ENCODE results near the gene TFCP2L1. TPM values are rescaled to one million over a fixed set of nuclear protein-coding genes. Genes with fewer than 3 reads are reported as not detected.

Gene TFCP2L1
- total and polyA plus RNA-seq, 2 of the 4 experiments (the other 2 are of a cell fraction): not detected

- Histone ChIP-seq H3K56ac (ENCODE audit: extremely low read depth, insufficient read depth, low read length) (no peak overlapping the region), H3K9me3 (ENCODE audit: control insufficient read depth, insufficient read depth, low read length) (no peaks in the 10 kb centered on the region), H3K4me2 (ENCODE audit: low read depth, low read length) (no peak overlapping the region), H3K27ac (ENCODE audit: insufficient read depth, low read length) (no peak overlapping the region), H3K14ac (replicated peaks; ENCODE audit: low read depth, low read length) (no peak overlapping the region), H2AFZ (replicated peaks; ENCODE audit: low read length, poor library complexity) (no peak overlapping the region), H3K4me3 (ENCODE audit: insufficient read depth, low read depth, low read length) (no peak overlapping the region), H2AK9ac (replicated peaks; ENCODE audit: low read depth, low read length, poor library complexity) (no peak overlapping the region), H4K91ac (ENCODE audit: insufficient read depth, low read depth, low read length) (no peak overlapping the region), H4K5ac (ENCODE audit: low read depth, low read length) (no peak overlapping the region), H2AK5ac (ENCODE audit: low read depth, low read length) (no peak overlapping the region), H3K9me1 (ENCODE audit: insufficient read depth, low read length) (no peaks in the 10 kb centered on the region), H3K4me1 (ENCODE audit: control insufficient read depth, insufficient read depth, low read length) (no peaks in the 10 kb centered on the region), H3K4ac (ENCODE audit: low read depth, low read length) (no peak overlapping the region), H3K36me3 (ENCODE audit: control insufficient read depth, insufficient read depth, low read length) (no peaks in the 10 kb centered on the region), H2BK15ac (ENCODE audit: low read depth, low read length) (no peak overlapping the region), H4K8ac (ENCODE audit: low read depth in 2 of 2, low read length in 2 of 2) (no peak overlapping the region), H3K27me3 (ENCODE audit: control insufficient read depth, insufficient read depth, low read length) (peaks cover 14% of the 10 kb centered on the region; the same call in 1 of the 2 replicates), H4K20me1 (ENCODE audit: insufficient read depth, low read length) (no peaks in the 10 kb centered on the region; the same call in 1 of the 2 replicates), H2BK20ac (ENCODE audit: low read depth, low read length) (no peak overlapping the region), H3K79me1 (ENCODE audit: low read depth in 1 of 2, low read length in 2 of 2) (no peaks in the 10 kb centered on the region), H3K23ac (ENCODE audit: low read depth, low read length) (no peak overlapping the region), H3K18ac (ENCODE audit: low read depth, low read length) (no peak overlapping the region), H2BK5ac (ENCODE audit: low read depth, low read length, poor library complexity, severe bottlenecking) (no peak overlapping the region), H2BK120ac (ENCODE audit: low read depth, low read length) (no peak overlapping the region), H3K9ac (ENCODE audit: low read depth, low read length) (no peak overlapping the region)
- dilution Hi-C loops (cut with HindIII; ENCODE audit: low sequenced_read_pairs, unreplicated experiment): no loop called here
- in situ Hi-C loops (cut with MboI; ENCODE audit: low sequenced_read_pairs): no loop called here
- intact Hi-C loops (cut with micrococcal nuclease): no loop called here
- DNase-seq: no peak
- POLR2A ChIA-PET (ENCODE audit: unreplicated experiment): no interaction called here
- 71% methylated on average over 1 of the region's 3 CpGs; no CpG with 5 or more reads in 1 of the 2 experiments for WGBS, 2 experiments (ENCODE audit: extremely low coverage in 2 of 2, insufficient read length in 1 of 2)
- CTCF ChIA-PET: no interaction called here
- TF ChIP-seq FOS (IDR thresholded peaks at IDR 0.05; ENCODE audit: low read depth, low read length) (no peak), MAZ (IDR thresholded peaks at IDR 0.05; ENCODE audit: borderline replicate concordance, low read depth, low read length) (no peak), RFX5 (IDR thresholded peaks at IDR 0.05; ENCODE audit: low read depth, low read length) (no peak), MAFK (IDR thresholded peaks at IDR 0.05; ENCODE audit: low read depth, low read length) (no peak), CTCF (conservative IDR thresholded peaks at IDR 0.05; ENCODE audit: low read depth, low read length) (no peak), POLR2A (IDR thresholded peaks at IDR 0.05; ENCODE audit: low read depth, low read length) (no peak), RCOR1 (IDR thresholded peaks at IDR 0.05; ENCODE audit: insufficient replicate concordance, low read length) (no peak), ELK1 (IDR thresholded peaks at IDR 0.05; ENCODE audit: borderline replicate concordance, low read depth, low read length) (no peak)
- no peak for ATAC-seq (ENCODE audit: low read depth)
- BruUV-seq (replicated peaks): no TSS peak
These were observed 83.2 kb downstream of the TFCP2L1 start for GRCh38 chr2:121201796-121202195.
